HEK293 (cell line): ENCODE data around the gene FYTTD1.

Source experiments
- CTCF ChIP-seq: fragments of 450-650 bp; formaldehyde crosslinking; IDR thresholded peaks from 2 replicates; pipeline ENCODE4 v1.5.1; 2016; ENCODE audit warnings: missing biosample characterization, missing genetic modification characterization
- HOXD13 ChIP-seq: sonication (generic); formaldehyde crosslinking; IDR thresholded peaks from 2 replicates; pipeline ENCODE4 v1.8.0; 2022; ENCODE audit warnings: missing genetic modification reagents, borderline replicate concordance
- PRDM4 ChIP-seq: fragments of 450-650 bp; formaldehyde crosslinking; IDR thresholded peaks from 2 replicates; pipeline ENCODE4 v1.5.1; 2017; ENCODE audit warnings: missing biosample characterization, missing genetic modification characterization
- TCF7L2 ChIP-seq: IDR thresholded peaks from 2 replicates; pipeline ENCODE4 v1.6.1; 2011; ENCODE audit warnings: low read depth, mild to moderate bottlenecking, inconsistent platforms, low read length, moderate library complexity, borderline replicate concordance
- ZNF112 ChIP-seq: fragments of 450-650 bp; formaldehyde crosslinking; IDR thresholded peaks from 2 replicates; pipeline ENCODE4 v1.5.0; 2017; ENCODE audit warnings: missing biosample characterization, missing genetic modification characterization
- ZNF561 ChIP-seq: fragments of 450-650 bp; IDR thresholded peaks from 2 replicates; pipeline ENCODE4 v1.5.1; 2018; ENCODE audit warnings: missing biosample characterization, missing genetic modification characterization, borderline replicate concordance
- ZNF580 ChIP-seq: fragments of 450-650 bp; formaldehyde crosslinking; IDR thresholded peaks from 2 replicates; pipeline ENCODE4 v1.5.1; 2016; ENCODE audit warnings: missing biosample characterization, missing genetic modification characterization
- ZNF629 ChIP-seq: fragments of 450-650 bp; formaldehyde crosslinking; IDR thresholded peaks from 2 replicates; pipeline ENCODE4 v1.5.1; 2017; ENCODE audit warnings: missing biosample characterization, missing genetic modification characterization
- ZNF76 ChIP-seq: fragments of 450-650 bp; formaldehyde crosslinking; IDR thresholded peaks from 2 replicates; pipeline ENCODE4; 2016; ENCODE audit warnings: low read depth, missing biosample characterization, missing genetic modification characterization, borderline replicate concordance

- TF ChIP-seq ZNF112 (tag by site-specific recombination) (no peak), TCF7L2 (no peak), PRDM4 (tag by site-specific recombination) (no peak), ZNF580 (peak; percentile 10; the same call in 1 of the 2 replicates), CTCF (tag by site-specific recombination) (no peak), ZNF561 (no peak), HOXD13 (CRISPR knock-in tag) (no peak), ZNF629 (tag by site-specific recombination) (no peak), ZNF76 (peak; percentile 45)
These were observed 2.9 kb upstream of the FYTTD1 start for GRCh38 chr3:197746801-197747237.
